GM23338 (cell line): ENCODE data around the gene CPE.

ENCODE experiments used
- CREB1 ChIP-seq: fragments of 250-450 bp; sonication (Bioruptor Pico); IDR thresholded peaks from 2 replicates; pipeline ENCODE4 v1.5.0; 2020; ENCODE audit warnings: low read depth, mild to moderate bottlenecking, moderate library complexity
- CTCF ChIP-seq, 2 experiments: fragments of 200-600 bp in 1 of 2; sonication (generic) in 1 of 2; conservative IDR thresholded peaks; 2 replicates each; pipeline versions ENCODE4 v1.5.1 to v1.6.1; 2016 to 2017; ENCODE audit warnings: antibody characterized with exemption in 2 of 2, low read depth in 2 of 2, mild to moderate bottlenecking in 2 of 2, moderate library complexity in 1 of 2
- POLR2AphosphoS5 ChIP-seq: IDR thresholded peaks from 2 replicates; pipeline ENCODE4 v1.6.1; 2016; ENCODE audit warnings: antibody characterized with exemption, low read depth
- ZNF331 ChIP-seq: fragments of 250-450 bp; sonication (Bioruptor Pico); IDR thresholded peaks from 2 replicates; pipeline ENCODE4 v1.5.0; 2020; ENCODE audit warnings: low read depth, mild to moderate bottlenecking, moderate library complexity

GRCh38 chr4:165524532-165525190 is 145.9 kb downstream of the CPE start:
- no peak for TF ChIP-seq CREB1
- no peak for TF ChIP-seq CTCF (conservative IDR thresholded peaks at IDR 0.05; ENCODE audit: low read depth in 2 of 2)
- no peak for TF ChIP-seq POLR2AphosphoS5
- TF ChIP-seq ZNF331 (CRISPR knock-in tag) = no peak
